Measurements from ENCODE around the gene MPHOSPH9. TPM values are rescaled to one million over a fixed set of nuclear protein-coding genes. Genes with fewer than 3 reads are reported as not detected.

The MPHOSPH9 gene
- total RNA-seq, 1 experiment from 2014 or later, result 60.5 TPM

DNA sequence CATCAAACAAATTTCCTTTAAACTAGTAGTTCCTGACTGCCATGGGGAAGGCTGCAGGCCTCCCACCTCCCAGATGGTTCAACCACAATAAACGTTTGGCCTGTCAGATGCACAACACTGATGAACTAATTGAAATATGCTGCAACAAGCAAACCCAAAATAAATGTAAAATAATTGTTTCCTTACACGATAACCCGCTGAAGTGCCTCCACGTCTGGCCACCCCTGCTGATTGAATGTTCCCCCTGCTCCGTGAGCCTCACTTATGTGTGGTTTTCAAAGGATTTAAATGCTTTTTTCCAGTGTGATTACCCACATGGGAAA is 90.5 kb downstream of the MPHOSPH9 start:
- peaks cover 10% of the 10 kb centered on the region for H3K27me3 Mint-ChIP-seq (ENCODE audit: low read depth)
- no peak overlapping the region for H3K4me3 Mint-ChIP-seq
- H3K79me1 ChIP-seq (ENCODE audit: insufficient read depth, low read depth, low read length, poor library complexity, severe bottlenecking), result no peaks in the 10 kb centered on the region
- H4K8ac ChIP-seq (replicated peaks; ENCODE audit: insufficient read length, low read depth, low read length), result no peak overlapping the region
- no peak overlapping the region for H3T11ph ChIP-seq (ENCODE audit: low read length)
- no peak overlapping the region for H3K23ac ChIP-seq (ENCODE audit: insufficient read length, low read depth, low read length)
- H3K9me3 ChIP-seq (ENCODE audit: control insufficient read depth, low read depth, low read length), result no peaks in the 10 kb centered on the region
- no peaks in the 10 kb centered on the region for H3K4me1 ChIP-seq (ENCODE audit: insufficient read depth, low read length)
- H4K5ac ChIP-seq (ENCODE audit: insufficient read length, low read depth, low read length), result no peak overlapping the region
- H2BK20ac ChIP-seq (ENCODE audit: low read depth, low read length, poor library complexity, severe bottlenecking), result no peak overlapping the region
- no peak overlapping the region for H3K14ac ChIP-seq (ENCODE audit: insufficient read depth, low read length)
- WGBS (ENCODE audit: extremely low coverage, insufficient read length, low lambda C conversion rate), result no CpG with 5 or more reads among the region's 5 CpGs
- H2AFZ ChIP-seq (ENCODE audit: low read length), result no peak overlapping the region
- no peak overlapping the region for H3K18ac ChIP-seq (ENCODE audit: insufficient read length, low read depth, low read length)
- peaks cover 0 to 3% of the 10 kb centered on the region in 2 experiments; a peak in 1 of 5 replicates for H3K9me3 Mint-ChIP-seq
- no peak overlapping the region for H3K9ac ChIP-seq (ENCODE audit: extremely low read depth, insufficient read length, low read length)
- TF ChIP-seq, protein P1, sequence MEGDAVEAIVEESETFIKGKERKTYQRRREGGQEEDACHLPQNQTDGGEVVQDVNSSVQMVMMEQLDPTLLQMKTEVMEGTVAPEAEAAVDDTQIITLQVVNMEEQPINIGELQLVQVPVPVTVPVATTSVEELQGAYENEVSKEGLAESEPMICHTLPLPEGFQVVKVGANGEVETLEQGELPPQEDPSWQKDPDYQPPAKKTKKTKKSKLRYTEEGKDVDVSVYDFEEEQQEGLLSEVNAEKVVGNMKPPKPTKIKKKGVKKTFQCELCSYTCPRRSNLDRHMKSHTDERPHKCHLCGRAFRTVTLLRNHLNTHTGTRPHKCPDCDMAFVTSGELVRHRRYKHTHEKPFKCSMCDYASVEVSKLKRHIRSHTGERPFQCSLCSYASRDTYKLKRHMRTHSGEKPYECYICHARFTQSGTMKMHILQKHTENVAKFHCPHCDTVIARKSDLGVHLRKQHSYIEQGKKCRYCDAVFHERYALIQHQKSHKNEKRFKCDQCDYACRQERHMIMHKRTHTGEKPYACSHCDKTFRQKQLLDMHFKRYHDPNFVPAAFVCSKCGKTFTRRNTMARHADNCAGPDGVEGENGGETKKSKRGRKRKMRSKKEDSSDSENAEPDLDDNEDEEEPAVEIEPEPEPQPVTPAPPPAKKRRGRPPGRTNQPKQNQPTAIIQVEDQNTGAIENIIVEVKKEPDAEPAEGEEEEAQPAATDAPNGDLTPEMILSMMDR (conservative IDR thresholded peaks at IDR 0.05), result no peak
- no peak overlapping the region for H2BK120ac ChIP-seq (ENCODE audit: low read depth, low read length, poor library complexity, severe bottlenecking)
- no peaks in the 10 kb centered on the region for H4K20me1 ChIP-seq (ENCODE audit: control insufficient read depth, insufficient read depth, insufficient read length)
- no peaks in the 10 kb centered on the region for H3K23me2 ChIP-seq (ENCODE audit: insufficient read length, low read depth, low read length, poor library complexity, severe bottlenecking)
- H4K91ac ChIP-seq (ENCODE audit: insufficient read length, low read depth, low read length), result no peak overlapping the region
- no peaks in the 10 kb centered on the region for H3K27me3 ChIP-seq (ENCODE audit: insufficient read depth, low read length)
- no peak overlapping the region for H2BK15ac ChIP-seq (ENCODE audit: low read depth, low read length)
- H2BK12ac ChIP-seq (ENCODE audit: insufficient read length, low read depth, low read length), result no peak overlapping the region
- H3K4me1 Mint-ChIP-seq, result peaks cover 34 to 39% of the 10 kb centered on the region in 2 experiments
- H2AK5ac ChIP-seq (ENCODE audit: insufficient read length, low read length), result no peak overlapping the region
- H3K79me2 ChIP-seq (ENCODE audit: insufficient read depth, low read length), result no peaks in the 10 kb centered on the region
- H2BK5ac ChIP-seq (ENCODE audit: insufficient read length, low read length), result no peak overlapping the region
- no peak for DNase-seq
- H3K4me2 ChIP-seq (ENCODE audit: insufficient read depth, insufficient read length, low read length), result no peak overlapping the region
- H3K36me3 Mint-ChIP-seq (ENCODE audit: insufficient read depth in 1 of 3, low read depth in 3 of 3), result peaks cover 0 to 2% (median 0%) of the 10 kb centered on the region in 3 experiments; a peak in 1 of 7 replicates
- no peak overlapping the region for H3K27ac Mint-ChIP-seq
- no peak overlapping the region for H3K4ac ChIP-seq (ENCODE audit: low read depth, low read length)
- H3K56ac ChIP-seq (ENCODE audit: insufficient read length, low read depth, low read length), result no peak overlapping the region
- H3K27ac ChIP-seq (ENCODE audit: insufficient read length, low read depth, low read length), result no peak overlapping the region
